Fibroblast of lung (primary cell): ENCODE data around the gene BABAM2.

Source experiments
- EZH2 ChIP-seq: IDR thresholded peaks from 2 replicates; pipeline ENCODE4 v1.5.1; 2012; ENCODE audit warnings: low read length, control low read depth, mild to moderate bottlenecking; ENCODE audit errors: missing control alignments
- TF ChIP-seq, protein P1 (sequence below), 2 donors: IDR thresholded peaks in 1 of 2; conservative IDR thresholded peaks in 1 of 2; 1 replicate in 1 of 2; 2 replicates in 1 of 2; pipeline ENCODE4 v1.5.1; 2011 to 2012; ENCODE audit warnings: low read length in 2 of 2, control low read depth in 1 of 2, inconsistent platforms in 1 of 2, low read depth in 1 of 2, mild to moderate bottlenecking in 1 of 2

DNA sequence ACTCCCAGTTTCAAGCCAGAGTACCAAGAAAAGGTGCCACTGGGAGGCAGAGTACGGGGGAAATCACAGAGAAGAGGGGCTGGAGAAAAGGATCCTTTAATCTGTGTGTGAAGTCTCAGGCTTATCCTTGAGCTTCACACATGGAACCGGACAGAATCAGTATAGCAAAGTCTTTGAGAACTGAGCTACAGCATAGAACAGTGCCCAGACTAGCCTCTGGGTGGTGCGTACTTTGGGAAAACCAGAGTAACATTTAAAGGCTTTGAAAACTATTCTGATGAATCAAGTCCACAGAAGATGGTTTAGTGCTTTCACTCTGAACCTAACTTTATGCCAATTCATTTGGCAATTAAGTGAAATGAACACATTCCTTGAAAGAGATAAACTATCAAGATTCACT lies 83.1 kb downstream of the BABAM2 start:
- TF ChIP-seq, protein P1, sequence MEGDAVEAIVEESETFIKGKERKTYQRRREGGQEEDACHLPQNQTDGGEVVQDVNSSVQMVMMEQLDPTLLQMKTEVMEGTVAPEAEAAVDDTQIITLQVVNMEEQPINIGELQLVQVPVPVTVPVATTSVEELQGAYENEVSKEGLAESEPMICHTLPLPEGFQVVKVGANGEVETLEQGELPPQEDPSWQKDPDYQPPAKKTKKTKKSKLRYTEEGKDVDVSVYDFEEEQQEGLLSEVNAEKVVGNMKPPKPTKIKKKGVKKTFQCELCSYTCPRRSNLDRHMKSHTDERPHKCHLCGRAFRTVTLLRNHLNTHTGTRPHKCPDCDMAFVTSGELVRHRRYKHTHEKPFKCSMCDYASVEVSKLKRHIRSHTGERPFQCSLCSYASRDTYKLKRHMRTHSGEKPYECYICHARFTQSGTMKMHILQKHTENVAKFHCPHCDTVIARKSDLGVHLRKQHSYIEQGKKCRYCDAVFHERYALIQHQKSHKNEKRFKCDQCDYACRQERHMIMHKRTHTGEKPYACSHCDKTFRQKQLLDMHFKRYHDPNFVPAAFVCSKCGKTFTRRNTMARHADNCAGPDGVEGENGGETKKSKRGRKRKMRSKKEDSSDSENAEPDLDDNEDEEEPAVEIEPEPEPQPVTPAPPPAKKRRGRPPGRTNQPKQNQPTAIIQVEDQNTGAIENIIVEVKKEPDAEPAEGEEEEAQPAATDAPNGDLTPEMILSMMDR (conservative IDR thresholded peaks at IDR 0.05 in 1 of 2, IDR thresholded peaks at IDR 0.05 in 1 of 2; ENCODE audit: low read depth in 1 of 2, low read length in 2 of 2): peak; percentile 19 to 52
- TF ChIP-seq EZH2: no peak
